ENCODE results near the gene ST3GAL4. TPM values are rescaled to one million over a fixed set of nuclear protein-coding genes. Genes with fewer than 3 reads are reported as not detected.

The ST3GAL4 gene
- polyA plus RNA-seq, 1 donor: 15.3 TPM

GRCh38 chr11:126328938-126329643 is 26.4 kb upstream of the ST3GAL4 start:
- no peak for DNase-seq

- no peak for DNase-seq
Observed at GRCh38 chr11:126329644-126330211, 25.8 kb upstream of the ST3GAL4 start.

- no peak for DNase-seq
Observed at GRCh38 chr11:126331286-126331685, 24.2 kb upstream of the ST3GAL4 start.

- DNase-seq: no peak
Observed at GRCh38 chr11:126332221-126332711, 23.2 kb upstream of the ST3GAL4 start.

- DNase-seq: no peak
Observed at GRCh38 chr11:126333142-126333541, 22.3 kb upstream of the ST3GAL4 start.

GRCh38 chr11:126334659-126335462 is 20.6 kb upstream of the ST3GAL4 start:
- no peak for DNase-seq

GRCh38 chr11:126335463-126335760 is 20.1 kb upstream of the ST3GAL4 start:
- DNase-seq: no peak

GRCh38 chr11:126336138-126336541 is 19.3 kb upstream of the ST3GAL4 start:
- DNase-seq: no peak

GRCh38 chr11:126336671-126337101 is 18.8 kb upstream of the ST3GAL4 start:
- no peak for DNase-seq

- no peak for DNase-seq
Observed at GRCh38 chr11:126337126-126337473, 18.4 kb upstream of the ST3GAL4 start.

- no peak for DNase-seq
Observed at GRCh38 chr11:126337474-126338241, 17.8 kb upstream of the ST3GAL4 start.

- no peak for DNase-seq
Observed at GRCh38 chr11:126338346-126339055, 17.0 kb upstream of the ST3GAL4 start.

- DNase-seq: no peak
Observed at GRCh38 chr11:126339073-126339862, 16.2 kb upstream of the ST3GAL4 start.

- no peak for DNase-seq
Observed at GRCh38 chr11:126339863-126340434, 15.5 kb upstream of the ST3GAL4 start.

- DNase-seq: no peak
Observed at GRCh38 chr11:126340960-126341606, 14.4 kb upstream of the ST3GAL4 start.

- no peak for DNase-seq
Observed at GRCh38 chr11:126341760-126342161, 13.7 kb upstream of the ST3GAL4 start.

- DNase-seq: no peak
Observed at GRCh38 chr11:126343051-126343450, 12.4 kb upstream of the ST3GAL4 start.

GRCh38 chr11:126344141-126345080 is 11.1 kb upstream of the ST3GAL4 start:
- DNase-seq: no peak

GRCh38 chr11:126345283-126345682 is 10.2 kb upstream of the ST3GAL4 start:
- DNase-seq: no peak

Measured in left kidney (tissue), 2 donors.